Sigmoid colon (tissue), 7 donors: ENCODE results near the gene GON4L. TPM values are rescaled to one million over a fixed set of nuclear protein-coding genes. Genes with fewer than 3 reads are reported as not detected.
A peak's percentile ranks its signal among the peaks of the same experiment; 100 is the strongest.

ENCODE experiments used
- DNase-seq: peaks from one replicate; pipeline ENCODE4 v3.0.0-alpha.2; 2019
- H3K27ac ChIP-seq, 4 donors: fragments of 200-600 bp; sonication (generic); one replicate each; pipeline ENCODE4 v1.5.1; 2016 to 2019; ENCODE audit warnings: mild to moderate bottlenecking in 1 of 4
- H3K27me3 ChIP-seq, 3 donors: fragments of 200-600 bp; sonication (generic); one replicate each; pipeline ENCODE4 v1.5.1; 2019; ENCODE audit warnings: mild to moderate bottlenecking in 1 of 3
- H3K36me3 ChIP-seq, 4 donors: fragments of 200-600 bp; sonication (generic); one replicate each; pipeline ENCODE4 v1.5.1; 2016 to 2019
- H3K4me1 ChIP-seq, 4 donors: fragments of 200-600 bp; sonication (generic); one replicate each; pipeline ENCODE4 v1.5.1; 2017 to 2019
- H3K4me3 ChIP-seq, 4 donors: fragments of 200-600 bp; sonication (generic); one replicate each; pipeline ENCODE4 v1.5.1; 2017 to 2019; ENCODE audit warnings: mild to moderate bottlenecking in 2 of 4, moderate library complexity in 1 of 4
- H3K9me3 ChIP-seq, 4 donors: fragments of 200-600 bp in 3 of 4; sonication (generic) in 3 of 4; one replicate each; pipeline versions ENCODE4 v1.5.1 to v1.6.1; 2013 to 2019
- CTCF ChIP-seq, 4 experiments: fragments of 450-650 bp in 3 of 4; fragments of 200-600 bp in 1 of 4; IDR thresholded peaks; one replicate each; pipeline ENCODE4 v1.5.1; 2016 to 2019; ENCODE audit warnings: antibody characterized with exemption in 4 of 4, mild to moderate bottlenecking in 3 of 4, moderate library complexity in 2 of 4
- EP300 ChIP-seq, 4 donors: sonication (generic); formaldehyde crosslinking; IDR thresholded peaks; one replicate each; pipeline ENCODE4 v1.6.1; 2017; ENCODE audit warnings: antibody characterized with exemption in 4 of 4
- POLR2A ChIP-seq, 2 donors: fragments of 450-650 bp; IDR thresholded peaks; one replicate each; pipeline ENCODE4 v1.6.1; 2016; ENCODE audit warnings: antibody characterized with exemption in 2 of 2, mild to moderate bottlenecking in 2 of 2, moderate library complexity in 2 of 2
- POLR2AphosphoS5 ChIP-seq, 4 donors: sonication (generic); formaldehyde crosslinking; IDR thresholded peaks; one replicate each; pipeline ENCODE4 v1.6.1; 2017; ENCODE audit warnings: antibody characterized with exemption in 4 of 4
- WGBS, 2 donors: extraction: QIAGEN DNeasy Blood & Tissue Kit; methylation state at CpG; one replicate each; pipeline ENCODE4 v1.1.7; 2013; 5-methylcytosine and 5-hydroxymethylcytosine counted together
- intact Hi-C: fragments of 100-400 bp; cut with DNase I; formaldehyde crosslinking; loops from one replicate; pipeline ENCODE4 v1.15.1; 2023
- polyA plus RNA-seq, 3 donors: library from polyadenylated mRNA; stranded (reverse); fragments of 200-250 nt; gene quantifications; one replicate each; pipeline ENCODE4 v1.2.3, GENCODE V29; 2013
- total RNA-seq, 4 donors: library from RNA; depleted of rRNA; stranded (reverse); fragments of >200 nt; gene quantifications; one replicate each; pipeline ENCODE4 v1.1.0, GENCODE V29; 2016
- donor health status: healthy with polysubstance abuse.
- donor health status: Bipolar disorder and iron deficiency.
- donor health status: healthy.

Gene GON4L
- total and polyA plus RNA-seq, 7 donors: 3.5 to 45.7 (median 25.7) TPM

DNA sequence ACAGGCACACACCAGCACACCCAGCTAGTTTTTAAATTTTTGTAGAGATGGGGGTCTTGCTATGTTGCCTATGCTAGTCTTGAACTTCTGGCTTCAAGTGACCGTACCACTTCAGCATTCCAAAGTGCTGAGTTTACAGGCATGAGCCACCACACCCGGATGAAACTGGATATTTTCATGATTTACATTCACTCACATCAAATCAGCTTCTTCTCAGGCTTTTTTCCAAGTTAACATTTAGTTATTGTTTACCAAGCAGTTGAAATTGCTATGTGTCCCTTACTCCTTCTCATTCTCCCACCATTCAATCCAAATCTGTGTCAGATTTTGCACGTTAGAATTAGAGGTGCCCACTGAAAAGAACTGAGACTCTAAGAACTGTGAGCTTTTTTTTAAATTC, 35.8 kb upstream of the GON4L start:
- DNase-seq: no peak
- WGBS, 2 donors: 13 to 47% methylated on average over 3 of the region's 3 CpGs
- H3K36me3 ChIP-seq: peaks cover 0 to 22% (median 8%) of the 10 kb centered on the region in 4 donors
- intact Hi-C loops: no loop called here
- H3K9me3 ChIP-seq: no peaks in the 10 kb centered on the region
- H3K27ac ChIP-seq: peak overlapping the region; percentile 47 to 64 (median 59)
- H3K4me3 ChIP-seq: no peak overlapping the region
- TF ChIP-seq POLR2A (IDR thresholded peaks at IDR 0.05): no peak
- TF ChIP-seq POLR2AphosphoS5 (IDR thresholded peaks at IDR 0.05): no peak
- TF ChIP-seq EP300 (IDR thresholded peaks at IDR 0.05): no peak
- TF ChIP-seq CTCF (IDR thresholded peaks at IDR 0.05): no peak
- H3K4me1 ChIP-seq: peaks cover 0 to 14% (median 2%) of the 10 kb centered on the region in 4 donors
- H3K27me3 ChIP-seq: no peaks in the 10 kb centered on the region

GRCh38 chr1:155890251-155890650, 33.2 kb upstream of the GON4L start:
- no peaks in the 10 kb centered on the region for H3K9me3 ChIP-seq
- intact Hi-C loops: no loop called here
- no peak overlapping the region for H3K4me3 ChIP-seq
- 59 to 74% methylated on average over 3 of the region's 3 CpGs for WGBS, 2 donors
- DNase-seq: no peak
- H3K27me3 ChIP-seq: no peaks in the 10 kb centered on the region
- H3K27ac ChIP-seq: peak overlapping the region in 1 of 4 donors; percentile 9
- H3K4me1 ChIP-seq: peaks cover 0 to 14% (median 2%) of the 10 kb centered on the region in 4 donors
- TF ChIP-seq EP300 (IDR thresholded peaks at IDR 0.05) (no peak), CTCF (IDR thresholded peaks at IDR 0.05) (no peak), POLR2A (IDR thresholded peaks at IDR 0.05) (no peak), POLR2AphosphoS5 (IDR thresholded peaks at IDR 0.05) (no peak)
- peaks cover 0 to 7% (median 0%) of the 10 kb centered on the region in 4 donors for H3K36me3 ChIP-seq

DNA sequence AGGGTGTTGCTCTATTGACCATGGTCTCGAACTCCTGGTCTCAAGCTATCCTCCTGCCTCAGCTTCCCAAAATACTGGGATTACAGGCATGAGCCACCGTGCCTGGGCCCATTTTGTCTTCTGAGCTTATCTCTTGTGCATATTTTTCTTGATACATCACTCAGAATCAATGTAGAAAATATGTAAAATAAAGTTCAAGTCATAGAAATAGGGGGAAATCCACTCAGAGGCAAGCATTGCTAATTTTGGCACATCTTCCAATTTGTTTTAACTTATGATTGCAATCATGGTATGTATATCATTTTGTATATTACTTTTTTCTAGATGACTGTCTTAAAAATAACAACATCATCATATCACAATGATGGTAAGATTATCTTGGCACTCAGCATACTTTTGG, 32.6 kb upstream of the GON4L start:
- intact Hi-C loops: no loop called here
- no peak overlapping the region for H3K27ac ChIP-seq
- 75 to 84% methylated on average over 2 of the region's 2 CpGs for WGBS, 2 donors
- H3K36me3 ChIP-seq: peaks cover 0 to 7% (median 0%) of the 10 kb centered on the region in 4 donors
- no peaks in the 10 kb centered on the region for H3K9me3 ChIP-seq
- H3K4me1 ChIP-seq: peaks cover 0 to 14% (median 2%) of the 10 kb centered on the region in 4 donors
- DNase-seq: no peak
- TF ChIP-seq POLR2A (IDR thresholded peaks at IDR 0.05): no peak
- TF ChIP-seq POLR2AphosphoS5 (IDR thresholded peaks at IDR 0.05): no peak
- H3K27me3 ChIP-seq: no peaks in the 10 kb centered on the region
- H3K4me3 ChIP-seq: no peak overlapping the region

- Histone ChIP-seq H3K9me3 (no peaks in the 10 kb centered on the region), H3K36me3 (peaks cover 0 to 9% (median 0%) of the 10 kb centered on the region in 4 donors), H3K4me3 (no peak overlapping the region), H3K4me1 (peaks cover 0 to 9% (median 2%) of the 10 kb centered on the region in 4 donors), H3K27me3 (no peaks in the 10 kb centered on the region), H3K27ac (no peak overlapping the region)
- 95 to 98% methylated on average over 5 of the region's 5 CpGs for WGBS, 2 donors
- intact Hi-C loops: no loop called here
- TF ChIP-seq POLR2A (IDR thresholded peaks at IDR 0.05): no peak
- TF ChIP-seq EP300 (IDR thresholded peaks at IDR 0.05): no peak
- TF ChIP-seq POLR2AphosphoS5 (IDR thresholded peaks at IDR 0.05): no peak
- no peak for TF ChIP-seq CTCF (IDR thresholded peaks at IDR 0.05)
- no peak for DNase-seq
These were observed 31.5 kb upstream of the GON4L start for GRCh38 chr1:155888481-155888880.

- no peaks in the 10 kb centered on the region for H3K9me3 ChIP-seq
- H3K4me1 ChIP-seq: no peaks in the 10 kb centered on the region
- intact Hi-C loops: no loop called here
- no peaks in the 10 kb centered on the region for H3K27me3 ChIP-seq
- TF ChIP-seq EP300 (IDR thresholded peaks at IDR 0.05) (no peak), CTCF (IDR thresholded peaks at IDR 0.05) (no peak), POLR2AphosphoS5 (IDR thresholded peaks at IDR 0.05) (no peak), POLR2A (IDR thresholded peaks at IDR 0.05) (no peak)
- H3K4me3 ChIP-seq: no peak overlapping the region
- no peak for DNase-seq
- H3K27ac ChIP-seq: no peak overlapping the region
- H3K36me3 ChIP-seq: peaks cover 0 to 35% (median 0%) of the 10 kb centered on the region in 4 donors
These were observed 28.0 kb upstream of the GON4L start for GRCh38 chr1:155884982-155885381.
